NK-92 treated with Interleukin-12 subunit alpha and Interleukin-12 subunit beta, amount 100 ng/mL, for 24 hours (cell line): Measurements from ENCODE around the gene BRF1.

Experiments used
- DNase-seq: peaks from one replicate; lab custom pipeline; 2025; lab: John Stamatoyannopoulos, UW

Gene BRF1

GRCh38 chr14:105171004-105171673 lies 129.7 kb downstream of the BRF1 start:
- DNase-seq = no peak

GRCh38 chr14:105169776-105170655 lies 130.8 kb downstream of the BRF1 start:
- DNase-seq = no peak

DNA sequence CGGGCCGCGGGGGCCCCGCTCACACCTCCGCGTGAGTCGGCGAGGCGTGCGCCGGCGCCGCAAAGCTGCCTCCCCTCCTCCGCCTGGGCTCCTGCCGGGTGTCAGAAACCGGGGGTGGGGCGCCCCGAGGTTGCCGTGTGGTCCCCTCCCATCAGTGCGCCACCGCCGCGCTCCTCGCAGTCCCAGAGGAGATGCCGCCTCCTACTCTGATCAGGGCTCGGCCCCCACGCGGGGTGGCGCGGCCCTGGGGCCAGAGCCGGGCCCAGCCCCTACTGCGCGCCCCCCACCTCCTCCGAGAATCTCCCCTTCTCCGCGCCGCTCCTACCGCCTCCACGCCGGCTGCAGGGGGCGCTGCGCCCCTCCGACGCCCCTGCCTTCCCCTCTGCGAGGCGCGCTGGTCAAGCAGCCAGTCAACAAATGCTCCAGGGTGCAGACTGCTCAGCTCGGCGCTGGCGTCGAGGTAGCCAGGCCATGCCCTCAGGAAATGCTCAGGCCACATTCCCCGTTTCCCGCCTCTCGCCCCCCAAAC lies 131.8 kb downstream of the BRF1 start:
- no peak for DNase-seq

DNA sequence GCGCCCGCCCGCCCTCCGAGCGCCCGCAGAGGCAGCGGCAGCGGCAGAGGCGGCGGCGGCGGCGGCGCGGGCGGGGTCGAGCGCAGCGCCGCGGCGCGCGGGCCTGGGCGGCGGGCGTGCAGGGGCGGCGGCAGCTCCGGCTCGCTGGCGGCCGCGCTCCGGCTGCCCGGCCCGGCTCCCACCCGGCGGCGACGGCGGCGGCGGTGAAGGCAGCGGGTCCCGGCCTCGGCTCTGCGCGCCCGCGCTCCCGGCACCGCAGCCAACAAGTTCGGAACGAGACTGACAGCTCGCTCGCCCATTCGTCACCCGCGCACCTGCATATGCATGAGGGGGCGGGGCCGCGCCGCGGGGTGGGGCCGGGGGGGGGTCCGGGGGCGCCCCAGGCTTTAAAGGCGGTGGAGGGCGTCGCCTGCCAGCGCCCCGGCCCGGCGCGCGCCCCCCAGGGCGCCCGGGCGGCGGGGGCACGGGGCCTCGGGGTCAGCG lies 132.3 kb downstream of the BRF1 start, which contains the start of gene JAG2:
TSS of gene JAG2 (minus strand) at position 281 of the 483 bp plus-strand sequence. CDS start 356 bp downstream, outside the sequence.
- DNase-seq = no peak

DNA sequence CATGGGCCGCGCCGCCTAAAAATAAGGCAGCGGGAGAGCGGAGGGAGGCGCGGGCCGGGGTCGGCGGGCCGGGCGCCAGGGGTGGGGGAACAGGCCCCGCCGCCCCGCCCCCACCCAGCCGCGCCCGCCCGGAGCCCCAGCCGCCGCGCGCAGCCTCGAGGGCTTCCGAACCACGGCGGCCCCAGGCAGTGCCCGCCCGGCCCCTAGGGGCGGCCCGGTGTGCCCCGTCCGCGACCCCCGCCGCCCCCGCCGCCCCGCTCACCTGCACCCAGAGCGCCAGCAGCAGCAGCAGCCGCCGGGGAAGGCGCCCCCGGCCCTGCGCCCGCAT lies 132.7 kb downstream of the BRF1 start:
- DNase-seq = no peak

- DNase-seq = no peak
These were observed 133.3 kb downstream of the BRF1 start for GRCh38 chr14:105167303-105168092.

DNA sequence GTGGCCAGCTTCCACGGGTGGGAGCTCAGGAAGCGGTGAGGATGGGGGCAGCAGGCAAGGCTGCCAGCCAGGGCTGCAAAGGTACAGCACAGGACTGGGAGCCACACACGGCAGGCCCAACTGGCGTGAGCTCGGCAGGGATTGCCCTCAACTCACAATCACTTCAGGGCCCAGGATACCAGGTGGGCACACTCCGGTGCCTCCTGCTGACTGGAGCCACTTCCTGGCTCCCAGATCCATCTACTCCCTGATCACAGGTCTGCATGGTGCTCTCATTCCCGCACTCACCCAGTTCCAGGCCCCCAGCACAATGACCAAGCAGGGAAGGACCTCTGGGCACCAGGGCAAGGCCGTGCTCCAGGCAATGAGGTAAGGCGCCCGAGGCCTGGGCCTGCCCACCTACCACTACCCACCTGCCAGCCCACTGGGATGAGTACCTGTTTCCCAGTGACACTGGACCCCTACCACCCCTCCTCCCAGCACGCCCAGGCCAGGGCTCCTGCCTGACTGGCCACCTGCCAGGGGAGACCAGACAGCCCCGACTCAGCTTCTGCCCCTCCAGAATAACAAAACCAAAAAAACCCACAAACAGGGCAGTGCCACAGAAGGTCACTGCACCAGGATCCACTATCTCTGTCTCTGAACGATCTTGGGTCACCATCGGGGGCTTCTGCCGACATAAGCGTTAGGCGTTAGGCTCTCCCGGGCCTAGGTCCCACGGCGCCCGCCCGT lies 134.1 kb downstream of the BRF1 start:
- DNase-seq = no peak

DNA sequence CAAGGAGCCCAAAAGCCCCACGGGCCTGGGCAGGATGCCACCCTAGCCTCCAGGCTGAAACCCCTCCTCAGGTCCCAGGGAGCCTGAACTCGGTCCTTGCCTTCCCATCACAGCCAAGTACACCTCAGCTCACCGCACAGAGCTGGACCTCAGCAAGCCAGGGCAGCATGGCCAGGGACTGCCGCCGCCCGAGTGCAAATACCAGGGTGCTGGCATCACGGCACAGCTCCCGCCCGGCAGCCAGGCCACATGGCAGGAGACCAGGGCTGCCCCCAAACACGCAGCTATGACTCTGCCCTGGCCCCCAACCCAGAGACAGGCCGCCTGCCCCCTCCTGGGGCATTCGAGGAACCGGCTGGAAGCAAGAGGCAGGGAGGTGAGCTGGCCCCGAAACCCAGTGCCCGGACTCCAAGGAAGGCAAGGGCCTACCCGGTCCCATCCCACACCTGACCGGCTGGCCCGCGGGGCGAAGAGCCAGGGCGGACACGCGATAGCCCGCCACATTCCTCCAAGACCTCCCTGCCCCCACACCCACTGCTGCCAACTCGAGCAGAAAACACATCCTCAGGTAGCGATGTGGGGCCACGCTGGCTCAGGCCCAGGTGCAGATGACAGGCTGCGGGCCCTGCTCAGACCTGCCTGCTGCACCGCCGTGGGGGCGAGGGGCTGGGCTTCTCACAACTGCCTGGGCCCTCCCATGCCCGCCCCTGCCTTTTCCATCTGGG lies 134.9 kb downstream of the BRF1 start:
- no peak for DNase-seq

- DNase-seq = no peak
These were observed 135.6 kb downstream of the BRF1 start for GRCh38 chr14:105165134-105165704.

DNA sequence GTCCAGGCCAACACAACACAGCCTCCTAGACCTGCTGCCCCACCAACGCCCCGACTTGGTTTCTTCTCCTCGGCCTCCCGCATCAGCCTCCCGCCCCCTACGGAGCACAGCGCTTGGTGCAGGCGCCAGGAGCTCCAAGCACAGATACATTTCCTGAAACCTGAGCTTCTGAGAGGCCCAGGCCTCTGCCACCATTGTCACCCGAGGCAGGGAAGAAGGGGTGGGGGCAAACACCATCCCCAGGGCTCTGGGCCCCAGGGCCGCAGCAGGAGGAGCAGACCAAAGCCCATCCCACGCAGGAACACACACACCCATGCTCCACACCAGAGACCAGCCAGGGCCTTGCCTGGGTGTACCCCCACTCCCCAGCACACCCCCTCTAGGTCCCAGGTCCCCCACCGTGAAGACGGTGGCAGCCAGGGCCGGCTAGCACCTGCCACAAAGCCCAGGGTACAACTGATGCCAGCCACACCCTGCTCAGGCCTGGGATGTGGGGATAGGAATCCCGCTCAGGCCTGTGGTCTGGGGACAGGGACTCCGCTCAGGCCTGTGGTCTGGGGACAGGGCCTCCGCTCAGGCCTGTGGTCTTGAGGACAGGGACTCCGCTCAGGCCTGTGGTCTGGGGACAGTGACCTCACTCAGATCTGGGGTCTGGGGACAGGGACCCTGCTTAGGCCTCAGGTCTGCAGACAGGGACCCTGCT lies 137.6 kb downstream of the BRF1 start:
- DNase-seq = no peak

DNA sequence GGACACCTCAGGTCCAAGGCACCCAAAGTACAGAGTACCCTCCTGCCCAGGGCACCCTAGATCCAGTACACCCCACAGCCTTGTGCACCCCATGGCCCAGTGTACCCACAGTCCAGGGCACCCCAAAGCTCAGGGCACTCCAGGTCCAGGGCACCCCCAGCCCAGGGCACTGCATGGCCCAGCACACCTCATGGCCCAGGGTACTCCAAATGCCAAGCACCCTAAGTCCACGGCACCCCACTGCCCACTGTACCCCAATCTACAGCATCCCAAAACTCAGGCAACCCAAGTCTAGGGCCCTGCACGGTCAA lies 138.2 kb downstream of the BRF1 start:
- DNase-seq = no peak

DNA sequence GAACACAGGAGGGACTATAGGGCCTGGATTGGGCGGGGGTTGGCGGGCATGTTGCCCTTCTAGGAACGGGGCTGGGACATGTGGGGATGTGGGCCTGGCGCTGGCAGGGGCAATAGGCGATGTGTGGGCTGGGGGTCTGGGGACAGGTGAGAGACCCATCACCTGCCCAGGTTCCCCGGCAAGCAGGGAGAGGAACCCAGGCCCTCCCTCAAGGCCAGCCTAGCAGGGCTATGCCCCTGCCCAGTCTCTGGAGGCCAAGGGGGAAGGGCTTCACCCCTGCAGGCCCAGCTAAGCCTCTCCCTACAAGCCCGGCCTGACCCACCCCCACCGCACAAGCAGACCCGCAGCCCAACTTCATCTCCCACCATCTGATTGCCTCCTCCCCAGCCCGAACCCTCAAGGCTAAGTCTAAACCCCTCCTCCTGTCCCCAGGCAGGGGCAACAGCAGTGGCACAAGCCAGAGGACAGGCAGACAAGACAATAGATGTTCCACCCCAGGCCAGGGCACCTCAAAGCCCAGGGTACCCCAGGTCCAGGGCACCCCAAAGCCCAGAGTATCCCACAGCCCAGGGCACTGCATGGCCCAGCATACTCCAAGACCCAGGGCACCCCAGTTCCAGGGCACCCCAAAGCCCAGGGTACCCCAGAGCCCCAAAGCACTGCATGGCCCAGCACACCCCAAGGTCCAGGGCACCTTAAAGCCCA lies 138.7 kb downstream of the BRF1 start:
- DNase-seq = no peak

GRCh38 chr14:105161309-105161708 lies 139.5 kb downstream of the BRF1 start:
- no peak for DNase-seq

- DNase-seq = no peak
These were observed 140.0 kb downstream of the BRF1 start for GRCh38 chr14:105160776-105161175.

GRCh38 chr14:105159344-105159743 lies 141.5 kb downstream of the BRF1 start:
- DNase-seq = no peak
